T1000 (cell line): ENCODE measurements around the gene ABHD13.
"Not testable (repeated sequence)": the region's sequence is repeated elsewhere in the genome, so short reads cannot be mapped to it uniquely, and the experiment has no call there.

Experiments used
- DNase-seq: peaks from one replicate; lab custom pipeline; 2025; ENCODE audit warnings: mixed read lengths; lab: John Stamatoyannopoulos, UW

The ABHD13 gene

GRCh38 chr13:108223687-108224503, 5.7 kb downstream of the ABHD13 start:
- DNase-seq, result no peak

DNA sequence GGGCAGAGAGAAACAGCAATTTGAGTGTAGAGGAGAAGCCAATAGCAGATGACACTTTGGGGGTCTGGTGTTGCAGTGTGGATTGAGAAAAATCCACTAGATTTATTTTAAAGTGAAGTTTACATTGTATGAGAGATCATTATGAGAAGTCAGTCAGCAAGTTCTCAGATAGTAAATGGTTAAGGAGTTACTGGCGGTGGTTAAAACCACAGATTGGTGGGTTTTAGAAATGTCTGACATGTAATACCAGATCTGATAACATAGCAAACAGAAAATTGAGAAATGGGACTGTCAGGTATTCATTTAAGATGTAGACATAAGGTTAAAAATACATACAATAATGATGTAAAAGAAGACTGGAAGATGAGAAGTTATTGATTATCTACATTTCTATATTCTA, 7.2 kb downstream of the ABHD13 start:
- no peak for DNase-seq

- DNase-seq, result no peak
Observed at GRCh38 chr13:108226184-108226583, 8.0 kb downstream of the ABHD13 start.

- DNase-seq, result no peak
Observed at GRCh38 chr13:108227651-108228272, 9.6 kb downstream of the ABHD13 start.

DNA sequence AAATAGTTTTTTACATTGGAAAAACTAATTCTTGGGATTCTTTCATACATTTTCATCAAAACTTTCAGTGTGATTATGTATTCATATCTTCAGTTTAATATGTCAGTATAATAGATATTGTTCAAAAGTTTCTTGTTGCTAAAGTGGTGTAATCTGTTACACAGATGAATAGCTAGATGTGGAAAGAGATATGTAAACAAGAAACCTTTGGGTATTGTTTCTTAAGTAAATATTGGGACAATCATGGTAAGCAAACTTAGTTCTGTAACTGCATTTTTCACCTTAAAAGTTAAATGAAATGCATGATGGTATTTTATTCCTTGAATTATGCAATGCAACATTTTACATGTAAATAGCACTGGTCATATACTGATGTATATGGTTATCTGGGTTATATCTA, 12.2 kb downstream of the ABHD13 start:
- DNase-seq, result no peak

DNA sequence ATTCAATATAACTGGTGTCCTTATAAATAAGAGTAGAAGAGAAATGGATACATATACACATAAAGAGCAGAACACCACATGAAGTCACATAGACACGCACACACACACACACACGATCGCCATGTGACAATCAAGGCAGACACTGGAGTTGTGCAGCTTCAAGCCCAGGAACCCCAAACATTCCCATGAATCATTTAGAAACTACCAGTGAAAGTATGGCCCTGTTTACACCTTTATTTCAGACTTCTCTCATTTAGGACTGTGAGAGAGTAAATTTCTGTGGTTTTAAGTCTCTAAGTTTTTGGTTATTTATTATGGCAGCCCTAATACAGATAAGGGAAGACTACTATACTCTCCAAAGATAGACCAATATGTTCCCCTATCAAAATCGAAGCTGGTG, 31.0 kb downstream of the ABHD13 start:
- DNase-seq, result no peak

GRCh38 chr13:108257248-108257647, 39.1 kb downstream of the ABHD13 start:
- DNase-seq, result no peak

DNA sequence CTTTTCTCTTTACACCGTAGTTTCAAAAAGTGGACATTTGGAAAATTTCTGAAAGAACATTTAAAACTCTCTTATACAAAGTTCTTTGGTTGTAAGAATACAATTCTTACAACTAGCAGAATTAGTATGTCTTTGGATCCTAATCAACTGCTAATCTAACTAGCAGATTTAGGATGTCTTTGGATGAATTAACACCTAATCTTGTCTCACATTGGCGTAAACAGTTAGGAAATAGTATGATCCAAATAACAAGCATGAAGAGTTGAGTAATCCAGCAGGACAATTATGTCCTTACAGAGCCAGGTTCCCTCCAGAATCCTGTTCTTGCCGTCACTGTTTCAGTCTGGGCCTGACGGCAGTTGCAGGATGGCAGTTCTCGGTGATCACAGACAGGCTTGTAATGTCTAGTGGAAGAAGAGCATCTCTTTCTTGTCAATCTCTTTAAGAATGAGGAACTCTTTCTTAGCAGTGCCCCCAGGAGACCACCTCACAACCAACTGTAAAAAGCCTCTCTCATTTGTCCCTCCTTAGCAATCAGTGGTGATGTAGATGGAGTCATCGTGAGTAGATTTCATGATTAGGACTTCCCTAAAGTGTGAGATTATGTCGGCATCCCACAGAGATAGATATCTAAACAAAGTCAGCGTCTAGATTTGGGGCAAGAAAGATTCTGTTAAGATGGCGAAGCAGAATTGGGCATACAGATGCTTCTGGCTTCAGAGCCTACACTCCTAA, 45.6 kb downstream of the ABHD13 start:
- no peak for DNase-seq

- DNase-seq, result no peak
Observed at GRCh38 chr13:108266321-108266990, 48.3 kb downstream of the ABHD13 start.

GRCh38 chr13:108267347-108267746, 49.2 kb downstream of the ABHD13 start:
- DNase-seq, result no peak

DNA sequence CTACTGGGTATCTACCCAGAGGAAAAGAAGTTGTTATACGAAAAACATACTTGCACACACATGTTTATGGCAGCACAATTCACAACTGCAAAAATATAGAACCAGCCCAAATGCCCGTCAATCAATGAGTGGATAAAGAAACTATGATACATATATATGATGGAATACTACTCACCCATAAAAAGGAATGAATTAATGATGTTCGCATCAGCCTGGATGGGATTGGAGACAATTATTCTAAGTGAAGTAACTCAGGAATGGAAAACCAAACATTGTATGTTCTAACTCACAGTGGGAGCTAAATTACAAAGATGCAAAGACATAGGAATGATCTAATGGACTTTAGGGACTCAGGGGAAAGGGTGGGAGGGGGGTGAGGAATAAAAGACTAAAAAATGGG, 49.7 kb downstream of the ABHD13 start:
- DNase-seq, result not testable (repeated sequence)

DNA sequence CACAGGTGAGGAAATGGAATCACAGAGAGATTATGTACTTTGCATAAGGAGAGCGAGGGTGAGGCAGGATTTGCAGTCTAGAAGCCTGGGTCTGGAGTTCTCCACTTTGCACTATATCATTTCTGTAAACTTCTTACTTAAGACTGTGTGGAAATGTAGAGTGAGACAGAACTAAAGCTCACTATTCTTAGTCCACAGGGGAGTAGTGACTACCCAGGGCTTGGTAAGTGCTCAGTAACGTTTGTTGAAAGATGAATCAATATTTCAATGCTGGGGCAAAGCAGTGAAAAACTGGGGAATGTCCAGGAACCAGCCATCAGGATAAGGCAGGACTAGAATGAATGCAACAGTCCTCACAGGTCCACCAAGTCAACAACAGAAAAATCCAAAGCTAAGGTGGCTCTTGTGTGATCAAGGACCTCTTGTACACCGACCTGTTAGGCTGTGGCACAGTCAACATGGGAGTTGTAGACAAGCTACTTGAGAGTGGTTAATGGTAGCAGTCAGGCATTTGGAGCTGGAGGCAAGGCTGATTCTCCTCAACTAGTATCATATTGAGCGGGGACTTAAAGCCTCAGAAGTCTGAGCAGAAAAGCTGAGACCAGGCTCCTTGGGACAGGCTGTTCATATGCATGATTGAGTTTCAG, 50.4 kb downstream of the ABHD13 start:
- DNase-seq, result no peak

- DNase-seq, result no peak
Observed at GRCh38 chr13:108269601-108270328, 51.6 kb downstream of the ABHD13 start, which contains the start of gene TNFSF13B. TNFSF13B (plus strand) TSS chr13:108269718; CDS start chr13:108269896, 178 bp downstream.

DNA sequence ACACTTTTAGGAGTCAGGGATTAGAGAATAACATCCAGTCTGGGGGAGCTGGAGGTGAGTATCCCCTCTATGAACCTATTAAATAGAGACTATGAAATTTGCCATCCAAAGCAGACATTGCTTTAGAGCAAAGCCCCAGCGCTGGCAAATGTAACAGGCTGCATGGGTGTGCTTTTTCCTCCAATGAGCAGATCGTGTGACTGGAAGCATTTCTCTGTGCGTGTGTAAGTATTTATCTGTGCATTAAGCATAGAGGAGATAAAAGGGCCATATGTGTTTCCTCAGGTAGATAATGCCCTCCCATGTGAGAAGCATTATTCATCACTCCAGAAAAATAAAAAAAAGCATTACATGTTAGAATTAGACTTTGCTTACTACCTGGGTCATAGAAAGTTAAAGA, 52.2 kb downstream of the ABHD13 start:
- no peak for DNase-seq

DNA sequence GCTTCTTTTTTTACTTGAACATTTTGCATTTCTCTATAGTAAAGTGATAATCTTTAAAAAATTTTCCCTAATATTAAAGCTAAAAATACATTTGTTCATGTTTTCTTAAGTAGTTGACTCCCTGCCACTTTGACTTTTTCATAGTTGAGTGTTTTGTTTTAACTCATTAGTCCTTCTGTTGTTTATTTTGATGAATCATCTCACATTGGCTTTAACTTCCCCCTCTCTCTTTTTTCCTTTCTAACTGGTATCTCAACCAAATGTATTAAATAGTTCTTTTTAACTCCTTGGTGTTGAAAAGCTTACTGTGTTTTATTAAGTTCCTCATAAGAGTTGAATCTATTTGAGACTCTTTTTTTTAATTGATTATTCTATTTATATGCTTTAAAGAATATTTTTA, 54.1 kb downstream of the ABHD13 start:
- DNase-seq, result no peak

DNA sequence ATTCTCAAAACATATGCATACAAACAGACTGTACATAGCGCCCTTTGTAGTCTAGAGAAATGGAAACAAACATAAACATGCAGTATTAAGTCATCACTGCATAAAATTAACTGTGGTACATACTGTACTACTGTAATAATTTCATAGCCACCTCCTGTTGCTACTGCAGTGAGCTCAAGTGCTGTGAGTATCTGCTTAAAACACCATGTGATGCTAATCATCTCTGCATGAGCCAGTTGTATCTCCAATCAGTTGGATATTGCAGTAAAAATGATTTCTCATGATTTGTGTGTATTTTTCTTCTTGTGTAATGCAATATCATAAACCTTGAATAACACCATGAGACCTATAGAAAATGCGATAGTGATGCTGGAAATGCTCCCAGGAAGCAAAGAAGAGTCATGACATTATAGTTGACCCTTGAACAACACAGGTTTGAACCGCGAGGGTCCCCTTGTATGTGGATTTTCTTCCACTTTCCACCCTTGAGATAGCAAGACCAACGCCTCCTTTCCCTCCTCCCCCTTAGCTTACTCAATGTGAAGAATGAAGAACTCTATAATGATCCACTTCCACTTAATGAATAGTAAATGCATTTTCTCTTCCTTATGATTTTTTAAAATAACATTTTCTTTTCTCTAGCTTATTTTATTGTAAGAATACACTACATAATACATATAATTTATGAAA, 55.4 kb downstream of the ABHD13 start:
- DNase-seq, result no peak

GRCh38 chr13:108274718-108275117, 56.5 kb downstream of the ABHD13 start:
- no peak for DNase-seq

DNA sequence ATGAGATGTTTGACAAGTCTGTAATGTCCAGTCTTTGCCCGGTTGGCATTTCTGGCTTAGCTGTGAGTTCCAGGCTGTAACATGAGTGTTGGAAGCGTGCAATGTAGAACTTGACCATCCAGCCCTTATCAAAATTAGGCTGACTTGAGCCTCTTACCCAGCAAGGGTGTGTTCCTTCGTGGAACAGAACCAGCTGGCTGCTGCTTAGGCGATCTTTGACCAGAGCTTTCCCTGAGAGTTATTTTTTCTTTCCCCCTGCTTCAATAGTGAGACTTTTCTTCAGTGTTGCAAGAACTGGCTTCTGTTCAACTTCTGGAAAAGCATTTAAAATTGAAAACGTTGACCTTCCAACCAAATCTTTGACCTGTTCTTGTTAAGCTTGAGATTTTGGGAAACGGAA, 57.9 kb downstream of the ABHD13 start:
- DNase-seq, result no peak

DNA sequence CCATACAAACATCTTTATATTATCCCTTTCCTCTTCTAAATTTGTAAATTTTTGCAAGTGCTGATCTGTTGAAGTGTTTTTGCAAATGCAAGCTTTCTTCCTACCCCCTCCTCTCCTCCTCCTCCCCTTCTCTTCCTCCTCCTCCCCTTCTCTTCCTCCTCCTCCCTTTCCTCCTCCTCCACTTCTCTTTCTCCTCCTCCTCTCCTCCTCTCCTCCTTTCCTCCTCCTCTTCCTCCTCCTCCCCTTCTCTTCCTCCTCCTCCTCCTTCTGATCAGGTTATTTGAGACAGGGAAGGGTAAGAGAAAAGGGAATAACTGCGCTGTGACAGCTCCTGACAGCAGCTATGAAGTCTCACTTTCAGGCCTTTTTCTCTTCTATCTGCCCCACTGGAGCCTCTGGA, 60.3 kb downstream of the ABHD13 start:
- DNase-seq, result no peak

GRCh38 chr13:108281901-108282300, 63.7 kb downstream of the ABHD13 start:
- DNase-seq, result no peak

- DNase-seq, result no peak
Observed at GRCh38 chr13:108283110-108283509, 64.9 kb downstream of the ABHD13 start.
